ENCODE data around the gene FXYD5.

FXYD5 gene

GRCh38 chr19:35116072-35116801, 38.3 kb upstream of the FXYD5 start:
- Histone ChIP-seq H3K4me3 (replicated peaks; ENCODE audit: insufficient read depth, low read length) (no peak overlapping the region), H3K27ac (replicated peaks) (no peak overlapping the region), H3K27me3 (ENCODE audit: insufficient read depth, poor library complexity, severe bottlenecking) (no peaks in the 10 kb centered on the region)
- no peak for TF ChIP-seq REST (IDR thresholded peaks at IDR 0.05; ENCODE audit: insufficient replicate concordance, low read depth)
- TF ChIP-seq GABPA (IDR thresholded peaks at IDR 0.05; ENCODE audit: low read depth): no peak
- TF ChIP-seq POLR2AphosphoS5 (IDR thresholded peaks at IDR 0.05; ENCODE audit: low read depth): no peak
- no peak for TF ChIP-seq CTCF (IDR thresholded peaks at IDR 0.05; ENCODE audit: insufficient read depth, low read length)
- no peak for TF ChIP-seq SPI1 (IDR thresholded peaks at IDR 0.05; ENCODE audit: borderline replicate concordance, low read depth)
- DNase-seq (ENCODE audit: low read depth in 1 of 2, low spot score in 1 of 2): no peak

- no peak for DNase-seq (ENCODE audit: low read depth in 1 of 2, low spot score in 1 of 2)
- Histone ChIP-seq H3K4me3 (replicated peaks; ENCODE audit: insufficient read depth, low read length) (no peak overlapping the region), H3K27ac (replicated peaks) (no peak overlapping the region), H3K27me3 (ENCODE audit: insufficient read depth, poor library complexity, severe bottlenecking) (no peaks in the 10 kb centered on the region)
- no peak for TF ChIP-seq CTCF (IDR thresholded peaks at IDR 0.05; ENCODE audit: insufficient read depth, low read length)
- no peak for TF ChIP-seq POLR2AphosphoS5 (IDR thresholded peaks at IDR 0.05; ENCODE audit: low read depth)
- TF ChIP-seq GABPA (IDR thresholded peaks at IDR 0.05; ENCODE audit: low read depth): no peak
- no peak for TF ChIP-seq SPI1 (IDR thresholded peaks at IDR 0.05; ENCODE audit: borderline replicate concordance, low read depth)
- TF ChIP-seq REST (IDR thresholded peaks at IDR 0.05; ENCODE audit: insufficient replicate concordance, low read depth): no peak
Measured at GRCh38 chr19:35117116-35117515, 37.4 kb upstream of the FXYD5 start.

GRCh38 chr19:35117799-35118198, 36.7 kb upstream of the FXYD5 start:
- no peak for DNase-seq (ENCODE audit: low read depth in 1 of 2, low spot score in 1 of 2)
- H3K4me3 ChIP-seq (replicated peaks; ENCODE audit: insufficient read depth, low read length): no peak overlapping the region
- H3K27me3 ChIP-seq (ENCODE audit: insufficient read depth, poor library complexity, severe bottlenecking): no peaks in the 10 kb centered on the region
- no peak for TF ChIP-seq CTCF (IDR thresholded peaks at IDR 0.05; ENCODE audit: insufficient read depth, low read length)
- TF ChIP-seq REST (IDR thresholded peaks at IDR 0.05; ENCODE audit: insufficient replicate concordance, low read depth): no peak
- no peak for TF ChIP-seq SPI1 (IDR thresholded peaks at IDR 0.05; ENCODE audit: borderline replicate concordance, low read depth)
- TF ChIP-seq GABPA (IDR thresholded peaks at IDR 0.05; ENCODE audit: low read depth): no peak
- TF ChIP-seq POLR2AphosphoS5 (IDR thresholded peaks at IDR 0.05; ENCODE audit: low read depth): no peak
- no peak overlapping the region for H3K27ac ChIP-seq (replicated peaks)
